IgD-negative memory B cell (primary cell): ENCODE results near the gene PADI2. TPM values are rescaled to one million over a fixed set of nuclear protein-coding genes. Genes with fewer than 3 reads are reported as not detected.

Experiments used
- H3K27ac Mint-ChIP-seq, 3 donors: one replicate each; pipeline ENCODE4 v1.8.0; 2020 to 2022; ENCODE audit warnings: mild to moderate bottlenecking in 3 of 3, mixed read lengths in 3 of 3, moderate library complexity in 1 of 3
- H3K27me3 Mint-ChIP-seq: one replicate; pipeline ENCODE4 v1.8.0; 2021; ENCODE audit warnings: mixed read lengths
- H3K36me3 Mint-ChIP-seq: one replicate; pipeline ENCODE4 v1.8.0; 2020; ENCODE audit warnings: mild to moderate bottlenecking, mixed read lengths
- H3K4me1 Mint-ChIP-seq, 3 donors: one replicate each; pipeline ENCODE4 v1.8.0; 2020 to 2022; ENCODE audit warnings: mixed read lengths in 3 of 3, mild to moderate bottlenecking in 1 of 3
- H3K4me3 Mint-ChIP-seq, 4 donors: one replicate each; pipeline ENCODE4 v1.8.0; 2020 to 2022; ENCODE audit warnings: mild to moderate bottlenecking in 4 of 4, mixed read lengths in 4 of 4, moderate library complexity in 3 of 4
- H3K9me3 Mint-ChIP-seq, 3 donors: one replicate each; pipeline ENCODE4 v1.8.0; 2020 to 2021; ENCODE audit warnings: mixed read lengths in 3 of 3, mild to moderate bottlenecking in 1 of 3
- polyA plus RNA-seq: library from polyadenylated mRNA; unstranded; fragments of 300-500 nt; fragmentation: Illumina TruSeq; gene quantifications from one replicate; pipeline ENCODE4 v1.2.3, GENCODE V29; 2021

The PADI2 gene
- polyA plus RNA-seq, 1 donor from 2014 or later, result 0.10 TPM

DNA sequence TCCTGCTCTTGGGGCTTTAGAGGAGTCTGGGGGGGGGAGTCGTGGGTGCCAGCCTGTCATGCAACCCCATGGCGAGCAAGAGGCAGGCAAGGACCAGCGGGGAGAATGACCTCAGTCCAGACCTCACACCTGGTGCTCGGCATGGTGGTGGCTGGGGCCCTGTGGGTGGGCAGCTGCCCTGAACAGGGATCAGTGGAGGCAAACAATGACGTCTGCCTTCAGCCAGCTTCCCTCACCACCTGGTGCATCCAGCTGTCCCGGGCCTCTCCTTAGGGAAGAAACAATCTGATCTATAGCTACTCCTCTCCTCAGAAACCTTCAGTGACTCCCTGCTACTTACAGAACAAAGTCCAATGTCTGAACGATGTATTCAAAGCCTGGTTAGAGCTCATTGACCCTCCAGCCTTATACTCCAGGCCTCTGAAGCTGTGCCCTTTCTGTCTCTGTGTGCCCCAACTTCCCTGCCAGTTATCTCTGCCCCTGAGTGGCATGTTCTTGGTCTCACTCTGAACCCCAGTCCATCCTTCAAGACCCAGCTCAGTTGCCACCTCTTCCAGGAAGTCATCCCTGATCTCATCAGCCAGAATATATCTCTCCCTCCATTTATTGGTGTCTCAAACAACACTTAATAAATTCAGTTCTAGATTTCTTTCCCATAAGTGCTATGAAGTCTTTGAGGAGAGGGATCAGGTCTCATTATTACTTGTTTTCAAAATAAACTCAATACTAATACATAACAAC, 6.6 kb downstream of the PADI2 start:
- no peaks in the 10 kb centered on the region for H3K9me3 Mint-ChIP-seq
- H3K27me3 Mint-ChIP-seq, result peaks cover 11% of the 10 kb centered on the region
- no peak overlapping the region for H3K4me3 Mint-ChIP-seq
- no peaks in the 10 kb centered on the region for H3K36me3 Mint-ChIP-seq
- no peak overlapping the region for H3K27ac Mint-ChIP-seq
- H3K4me1 Mint-ChIP-seq, result no peaks in the 10 kb centered on the region

DNA sequence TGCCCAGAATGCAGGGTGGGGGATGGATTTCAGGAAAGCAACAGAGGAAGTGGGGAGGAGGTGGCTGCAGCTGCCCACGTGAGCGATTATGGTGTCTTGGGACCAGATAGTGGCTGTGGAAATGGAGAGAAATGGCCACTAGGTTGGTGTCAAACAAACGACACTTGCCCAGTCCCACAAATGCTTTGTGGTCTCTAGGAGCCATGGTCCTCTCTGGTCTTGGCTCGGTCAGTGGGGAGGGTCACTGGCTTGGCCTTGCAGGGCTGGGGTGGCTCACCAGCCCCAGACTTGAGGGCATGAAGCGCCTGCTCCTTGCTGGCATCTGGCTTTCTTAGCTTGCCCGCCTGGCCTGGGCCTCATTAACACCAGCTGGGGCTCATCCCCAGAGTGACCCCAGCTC, 7.2 kb downstream of the PADI2 start:
- H3K4me3 Mint-ChIP-seq, result no peak overlapping the region

DNA sequence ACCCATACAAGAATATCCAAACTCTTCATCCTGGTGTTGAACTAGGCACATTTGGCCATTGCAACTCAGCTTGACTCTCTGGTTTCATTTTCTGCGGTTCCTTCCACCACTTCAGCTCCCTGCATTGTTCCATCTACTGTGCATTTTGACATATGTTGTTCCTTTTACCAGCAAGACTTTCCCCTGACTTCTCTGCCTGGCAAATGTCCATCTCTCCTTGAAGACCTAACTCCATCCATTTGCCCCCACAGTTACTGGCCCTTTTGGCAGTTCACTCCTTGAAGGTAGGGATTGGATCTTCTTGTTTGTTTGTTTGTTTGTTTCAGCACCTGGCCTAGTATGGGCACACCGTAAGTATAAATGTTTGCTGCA, 8.7 kb downstream of the PADI2 start:
- Mint-ChIP-seq H3K27me3 (peaks cover 13% of the 10 kb centered on the region), H3K9me3 (no peaks in the 10 kb centered on the region), H3K36me3 (no peaks in the 10 kb centered on the region), H3K4me1 (no peaks in the 10 kb centered on the region), H3K27ac (no peak overlapping the region), H3K4me3 (no peak overlapping the region)

More for the DNA sequence above, 7.2 kb downstream of the PADI2 start:
- H3K9me3 Mint-ChIP-seq, result no peaks in the 10 kb centered on the region
- H3K27ac Mint-ChIP-seq, result no peak overlapping the region
- no peaks in the 10 kb centered on the region for H3K36me3 Mint-ChIP-seq
- H3K27me3 Mint-ChIP-seq, result peaks cover 12% of the 10 kb centered on the region
- H3K4me1 Mint-ChIP-seq, result no peaks in the 10 kb centered on the region

DNA sequence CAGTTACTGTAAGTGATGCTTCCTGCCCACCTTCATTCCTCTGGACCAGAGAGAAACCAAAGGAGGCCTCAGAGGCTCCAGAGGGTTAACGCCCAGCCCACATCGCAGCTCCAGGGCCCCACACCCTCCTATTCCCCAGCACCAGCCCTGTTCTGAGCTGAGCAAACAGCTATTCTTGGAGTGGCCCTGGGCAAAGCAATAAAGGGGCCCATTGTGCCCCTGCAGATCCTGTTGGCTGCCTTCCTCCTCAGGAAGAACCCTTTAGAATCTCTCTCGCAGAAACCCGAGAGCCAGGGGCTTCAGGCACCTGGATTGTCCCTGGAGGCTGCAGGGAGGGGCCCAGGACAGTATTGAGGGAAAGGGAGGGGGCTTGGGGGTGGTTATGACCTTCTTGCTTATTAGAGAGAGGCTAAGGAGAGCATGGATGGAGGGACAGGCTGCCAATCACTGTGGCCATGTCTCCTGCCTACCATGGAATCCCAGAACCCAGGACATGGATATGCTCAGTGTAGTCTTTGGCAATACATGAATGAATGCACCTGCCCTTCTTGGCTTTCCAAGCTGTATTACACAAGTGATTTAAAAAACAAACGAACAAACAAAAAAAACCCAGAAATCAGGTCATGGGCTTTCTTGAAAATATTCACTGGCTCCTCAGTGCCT, 9.2 kb downstream of the PADI2 start:
- Mint-ChIP-seq H3K4me1 (no peaks in the 10 kb centered on the region), H3K36me3 (no peaks in the 10 kb centered on the region), H3K27me3 (peaks cover 13% of the 10 kb centered on the region), H3K27ac (no peak overlapping the region), H3K9me3 (no peaks in the 10 kb centered on the region), H3K4me3 (no peak overlapping the region)

DNA sequence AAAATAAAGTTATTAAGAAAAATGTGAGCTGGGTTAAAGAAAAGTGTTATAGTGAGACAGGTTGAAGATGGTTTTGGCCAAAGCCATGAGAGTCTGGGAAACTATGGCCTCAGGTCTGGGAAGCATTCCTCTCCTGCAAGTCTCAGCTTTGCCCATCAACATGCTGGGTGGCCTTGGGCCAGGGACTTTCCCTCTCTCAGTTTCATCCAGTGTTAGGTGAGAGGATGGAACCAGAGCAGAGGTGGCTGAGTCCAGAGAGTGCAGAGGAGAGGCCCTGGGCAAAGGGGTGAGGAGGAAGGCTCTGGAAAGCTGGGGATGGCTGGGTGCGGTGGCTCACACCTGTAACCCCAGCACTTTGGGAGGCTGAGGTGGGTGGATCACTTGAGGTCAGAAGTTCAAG, 10.5 kb downstream of the PADI2 start:
- H3K9me3 Mint-ChIP-seq, result no peaks in the 10 kb centered on the region
- H3K36me3 Mint-ChIP-seq, result no peaks in the 10 kb centered on the region
- no peak overlapping the region for H3K27ac Mint-ChIP-seq
- peaks cover 13% of the 10 kb centered on the region for H3K27me3 Mint-ChIP-seq
- H3K4me1 Mint-ChIP-seq, result no peaks in the 10 kb centered on the region
- H3K4me3 Mint-ChIP-seq, result no peak overlapping the region

DNA sequence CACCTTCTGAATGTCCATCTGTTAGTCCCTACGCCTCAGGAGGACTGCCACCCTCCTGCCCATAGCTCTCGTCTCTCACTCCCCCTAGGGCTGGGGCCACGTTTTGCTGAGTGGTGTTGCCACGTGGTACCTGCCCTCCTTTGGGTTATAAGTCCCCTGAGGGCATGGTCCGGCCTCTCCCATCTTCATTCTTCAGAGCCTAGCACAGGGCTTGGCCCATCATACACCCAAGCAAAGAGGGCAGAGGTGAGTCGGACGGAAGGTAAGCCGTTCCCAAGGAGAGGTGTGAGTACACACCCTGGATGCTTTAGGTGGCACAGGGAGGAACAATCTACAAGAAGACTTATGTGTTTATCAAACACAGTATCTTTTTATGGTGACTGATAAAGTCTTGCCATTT, 10.9 kb downstream of the PADI2 start:
- Mint-ChIP-seq H3K4me3 (no peak overlapping the region), H3K4me1 (no peaks in the 10 kb centered on the region), H3K27ac (no peak overlapping the region), H3K36me3 (no peaks in the 10 kb centered on the region), H3K27me3 (peaks cover 13% of the 10 kb centered on the region), H3K9me3 (no peaks in the 10 kb centered on the region)

DNA sequence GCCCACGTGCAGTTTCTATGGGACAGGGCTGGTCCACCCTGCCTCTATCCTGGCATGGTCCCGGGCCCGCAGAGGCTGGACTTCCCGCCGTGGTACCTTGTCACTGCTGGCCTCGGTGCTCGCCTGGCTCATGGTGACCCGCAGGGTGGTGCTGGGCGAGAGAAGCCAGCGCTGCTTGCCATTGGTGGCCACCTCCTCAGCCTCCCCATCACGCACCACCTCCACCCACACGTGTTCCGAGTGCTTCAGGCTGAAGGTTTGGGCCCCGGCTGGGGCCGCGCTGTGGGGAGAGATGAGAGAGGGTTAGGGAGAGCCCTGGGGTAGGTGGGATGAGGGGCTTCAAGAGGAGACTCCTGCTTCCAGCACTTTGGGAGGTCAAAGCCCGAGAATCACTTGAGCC, 14.5 kb downstream of the PADI2 start:
- Mint-ChIP-seq H3K4me1 (no peaks in the 10 kb centered on the region), H3K36me3 (no peaks in the 10 kb centered on the region), H3K27ac (no peak overlapping the region), H3K27me3 (peaks cover 6% of the 10 kb centered on the region), H3K4me3 (no peak overlapping the region), H3K9me3 (no peaks in the 10 kb centered on the region)

DNA sequence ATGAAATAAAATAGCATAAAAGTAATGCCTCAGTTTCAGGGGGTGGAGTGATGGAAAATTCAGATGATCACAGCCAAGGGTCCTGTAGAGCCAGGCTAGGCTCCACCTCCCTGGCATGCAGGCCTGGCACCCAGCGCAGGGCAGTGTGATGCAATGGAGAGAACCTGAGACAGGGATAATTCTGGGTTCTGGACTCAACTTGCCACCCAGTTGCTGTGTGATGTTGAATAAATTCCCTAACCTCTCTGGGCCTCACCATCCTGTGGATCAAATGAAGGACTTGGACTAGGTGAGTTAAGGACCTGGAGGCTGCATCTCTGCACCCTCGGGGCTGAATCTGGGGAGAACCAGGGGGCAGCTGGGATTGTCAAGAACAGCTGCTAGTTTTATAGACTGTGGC, 17.0 kb downstream of the PADI2 start:
- H3K4me3 Mint-ChIP-seq, result no peak overlapping the region
- H3K27ac Mint-ChIP-seq, result no peak overlapping the region
- no peaks in the 10 kb centered on the region for H3K4me1 Mint-ChIP-seq
- no peaks in the 10 kb centered on the region for H3K36me3 Mint-ChIP-seq
- no peaks in the 10 kb centered on the region for H3K9me3 Mint-ChIP-seq
- H3K27me3 Mint-ChIP-seq, result peaks cover 8% of the 10 kb centered on the region

DNA sequence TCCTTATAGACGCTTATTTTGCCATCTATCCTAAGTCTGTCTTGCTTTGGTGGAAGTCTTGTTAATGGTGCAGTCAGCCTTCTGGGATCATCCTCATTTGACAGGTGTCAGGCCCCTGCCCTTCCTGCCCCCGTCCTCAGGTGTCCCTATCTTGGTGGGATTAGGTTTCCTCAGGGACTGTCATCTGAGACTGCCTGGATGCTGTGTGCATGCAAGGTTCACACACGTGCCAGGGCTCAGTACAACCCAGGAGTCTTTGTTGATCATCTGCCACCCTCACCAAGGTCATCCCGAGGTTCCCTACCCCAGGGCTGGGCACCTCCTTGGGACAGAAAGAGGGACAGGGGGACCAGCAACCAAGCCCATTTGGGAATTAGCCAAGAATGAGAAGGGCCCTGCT, 18.0 kb downstream of the PADI2 start:
- Mint-ChIP-seq H3K27me3 (peaks cover 5% of the 10 kb centered on the region), H3K4me3 (no peak overlapping the region), H3K9me3 (no peaks in the 10 kb centered on the region), H3K27ac (no peak overlapping the region), H3K36me3 (no peaks in the 10 kb centered on the region), H3K4me1 (no peaks in the 10 kb centered on the region)

DNA sequence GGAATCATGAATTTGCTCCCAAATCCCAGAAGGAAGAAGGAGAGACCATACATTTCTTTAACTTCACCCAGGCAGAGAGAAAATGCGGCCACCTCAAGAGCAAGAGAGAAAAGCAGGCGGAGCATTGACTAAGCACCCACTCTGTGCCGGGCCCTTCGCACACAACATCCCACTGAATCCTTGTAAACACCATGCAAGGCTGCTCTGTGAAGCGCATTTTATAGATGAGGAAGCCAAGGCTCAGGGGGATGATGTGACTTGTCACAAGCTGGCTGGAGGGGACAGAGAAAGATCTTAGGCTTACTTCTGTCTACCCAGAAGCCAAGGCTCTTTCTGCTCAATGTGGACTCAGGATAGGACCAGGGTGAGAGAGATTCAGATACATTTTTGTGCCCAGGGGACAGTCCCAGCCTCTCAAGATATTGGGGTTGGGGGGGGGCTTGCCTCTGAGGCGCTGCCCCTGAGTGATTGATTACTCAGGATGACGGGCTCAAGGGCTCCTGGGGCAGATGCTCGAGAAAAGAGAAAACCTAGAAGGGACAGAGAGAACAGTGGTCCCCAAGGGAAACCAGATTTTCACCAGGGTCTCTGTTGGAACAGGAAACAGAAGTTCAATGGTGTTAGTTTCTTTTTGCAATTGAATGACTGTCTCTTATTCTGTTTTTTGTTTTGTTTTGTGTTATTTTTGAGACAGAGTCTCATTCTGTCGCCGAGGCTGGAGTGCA, 19.5 kb downstream of the PADI2 start:
- Mint-ChIP-seq H3K9me3 (no peaks in the 10 kb centered on the region), H3K27ac (no peak overlapping the region), H3K4me3 (no peak overlapping the region), H3K27me3 (peaks cover 8% of the 10 kb centered on the region), H3K4me1 (no peaks in the 10 kb centered on the region), H3K36me3 (no peaks in the 10 kb centered on the region)

DNA sequence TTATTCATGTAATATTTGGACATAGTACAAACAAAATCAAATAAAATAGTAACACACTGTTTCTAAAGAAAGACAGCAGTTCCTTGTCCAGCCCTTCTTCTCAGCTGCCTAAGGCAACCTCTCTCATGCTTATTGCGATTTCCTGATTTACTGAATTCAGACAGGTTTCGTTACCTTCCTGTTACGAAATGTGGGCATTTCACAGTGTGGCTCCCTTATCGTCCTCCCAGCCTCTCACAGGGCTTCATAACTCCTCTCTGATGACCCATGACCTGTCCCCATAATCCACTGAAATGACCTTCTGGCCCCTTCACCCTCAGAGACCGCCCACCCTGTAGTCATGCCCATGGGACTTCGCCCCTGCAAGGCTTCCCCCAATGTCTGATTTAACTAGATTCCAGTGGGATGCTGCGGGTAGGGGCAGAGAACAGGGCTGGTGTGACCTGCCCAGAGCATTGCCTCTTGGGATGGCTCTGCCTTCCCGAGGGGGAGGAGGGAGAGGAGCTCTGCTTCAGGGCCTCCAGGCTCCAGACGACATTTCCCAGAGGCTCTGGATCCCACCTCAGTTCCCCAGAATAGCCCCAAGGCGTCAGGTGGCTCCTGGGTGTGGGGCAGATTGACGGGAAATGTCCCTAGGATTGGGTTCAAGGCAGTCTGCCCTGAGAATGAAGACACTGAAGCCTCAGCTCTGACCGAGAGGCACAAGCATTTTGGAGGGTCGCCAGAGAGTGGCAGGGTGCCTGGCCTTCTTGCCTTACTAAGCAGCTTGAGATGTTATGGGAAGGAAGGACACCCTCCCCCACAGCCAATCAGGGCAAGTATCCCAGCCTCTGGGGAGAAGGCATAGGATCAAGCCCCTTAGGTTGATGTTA, 20.6 kb downstream of the PADI2 start:
- H3K27me3 Mint-ChIP-seq, result peaks cover 8% of the 10 kb centered on the region
- H3K4me1 Mint-ChIP-seq, result no peaks in the 10 kb centered on the region
- no peaks in the 10 kb centered on the region for H3K9me3 Mint-ChIP-seq
- no peak overlapping the region for H3K4me3 Mint-ChIP-seq
- H3K36me3 Mint-ChIP-seq, result no peaks in the 10 kb centered on the region
- H3K27ac Mint-ChIP-seq, result peak overlapping the region in 1 of 3 donors; percentile 33

DNA sequence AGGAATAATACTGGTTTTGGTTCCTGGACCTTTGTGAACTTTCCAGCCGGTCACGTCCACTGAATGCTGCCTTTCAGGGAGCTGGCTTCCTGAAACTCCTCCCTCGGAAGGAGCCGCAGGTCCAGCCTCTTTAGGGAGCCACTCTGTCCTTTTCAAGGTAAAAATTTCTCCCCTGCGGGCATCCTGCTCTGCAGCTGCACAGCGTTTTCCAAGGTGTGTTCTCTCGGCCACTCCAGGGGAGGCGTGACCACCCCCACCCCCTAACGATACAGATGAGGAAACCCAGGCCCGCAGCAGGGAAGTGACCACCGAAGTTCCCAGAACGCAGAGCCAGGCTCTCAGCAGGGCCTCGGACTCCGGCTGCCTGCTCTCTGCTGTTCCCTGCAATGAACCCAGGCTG, 21.5 kb downstream of the PADI2 start:
- peaks cover 8% of the 10 kb centered on the region for H3K27me3 Mint-ChIP-seq

DNA sequence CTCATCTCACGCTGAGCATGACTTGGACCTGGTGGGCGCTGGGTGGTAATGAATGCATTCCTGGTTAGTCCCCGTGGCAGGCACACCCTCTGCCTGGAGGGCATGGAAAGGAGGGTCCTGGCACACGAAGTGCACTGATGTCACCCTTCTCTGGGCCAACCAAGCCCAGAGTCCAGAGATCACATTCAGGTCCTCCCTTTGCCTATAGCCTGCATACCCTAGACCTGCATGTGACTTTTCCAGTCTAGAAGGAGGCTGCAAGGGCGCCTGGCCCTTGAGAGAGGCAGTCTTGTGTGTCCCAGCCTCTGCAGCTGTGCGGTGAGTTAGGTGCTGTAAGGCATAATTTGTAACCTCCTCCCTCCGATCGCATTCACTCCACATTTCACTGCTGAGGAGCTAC, 22.1 kb downstream of the PADI2 start:
- no peaks in the 10 kb centered on the region for H3K36me3 Mint-ChIP-seq
- H3K4me1 Mint-ChIP-seq, result no peaks in the 10 kb centered on the region
- H3K27ac Mint-ChIP-seq, result no peak overlapping the region
- H3K9me3 Mint-ChIP-seq, result peaks cover 0 to 3% (median 3%) of the 10 kb centered on the region in 3 donors
- no peak overlapping the region for H3K4me3 Mint-ChIP-seq
- H3K27me3 Mint-ChIP-seq, result peaks cover 8% of the 10 kb centered on the region

More for the DNA sequence above, 21.5 kb downstream of the PADI2 start:
- peaks cover 0 to 3% (median 0%) of the 10 kb centered on the region in 3 donors for H3K9me3 Mint-ChIP-seq
- H3K36me3 Mint-ChIP-seq, result no peaks in the 10 kb centered on the region
- no peak overlapping the region for H3K27ac Mint-ChIP-seq
- H3K4me3 Mint-ChIP-seq, result no peak overlapping the region
- H3K4me1 Mint-ChIP-seq, result no peaks in the 10 kb centered on the region

DNA sequence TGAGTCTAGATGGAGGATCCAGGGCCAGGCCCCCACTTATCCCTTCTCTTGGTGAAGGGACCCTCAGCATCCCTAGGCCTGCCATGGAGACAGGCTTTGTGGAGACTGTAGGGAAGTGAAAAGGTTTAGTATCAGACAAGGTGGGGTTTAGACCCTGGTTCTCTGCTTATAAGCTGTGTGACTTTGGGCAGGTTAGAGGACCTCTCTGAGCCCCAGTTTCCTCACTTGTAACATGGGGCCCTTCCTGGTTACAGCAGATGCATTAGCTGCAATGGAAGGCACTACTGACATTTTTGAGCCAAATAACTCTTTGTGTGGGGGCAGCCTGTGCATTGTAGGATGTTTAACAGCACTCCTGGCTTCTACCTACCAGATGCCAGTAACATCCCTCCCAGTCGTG, 22.7 kb downstream of the PADI2 start:
- H3K4me3 Mint-ChIP-seq, result no peak overlapping the region
- H3K36me3 Mint-ChIP-seq, result no peaks in the 10 kb centered on the region
- no peaks in the 10 kb centered on the region for H3K4me1 Mint-ChIP-seq
- peaks cover 0 to 3% (median 3%) of the 10 kb centered on the region in 3 donors for H3K9me3 Mint-ChIP-seq
- H3K27ac Mint-ChIP-seq, result no peak overlapping the region
- peaks cover 8% of the 10 kb centered on the region for H3K27me3 Mint-ChIP-seq

DNA sequence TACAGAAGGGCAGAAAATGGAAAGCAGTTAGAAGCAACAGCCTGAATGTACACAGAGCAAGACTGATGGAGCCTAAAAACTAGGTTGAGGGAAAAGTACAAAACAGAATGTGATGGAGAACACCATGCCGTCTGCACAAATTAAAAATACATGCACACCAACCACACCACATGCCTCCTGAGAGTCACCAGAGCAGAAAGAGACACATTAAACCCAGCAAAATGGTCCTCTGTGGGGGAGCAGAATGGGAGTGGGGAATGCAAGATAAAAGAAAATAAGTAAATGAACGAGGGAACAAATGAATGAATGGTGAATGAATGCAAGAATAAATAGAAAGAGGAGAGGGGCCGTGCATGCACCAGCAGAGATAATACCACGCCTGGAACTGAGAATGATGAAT, 24.1 kb downstream of the PADI2 start:
- Mint-ChIP-seq H3K4me1 (no peaks in the 10 kb centered on the region), H3K27me3 (peaks cover 8% of the 10 kb centered on the region), H3K9me3 (peaks cover 0 to 3% (median 3%) of the 10 kb centered on the region in 3 donors), H3K27ac (no peak overlapping the region), H3K4me3 (no peak overlapping the region), H3K36me3 (no peaks in the 10 kb centered on the region)
